Measurements from ENCODE around the gene SHBG.
"Not testable (repeated sequence)": the region's sequence is repeated elsewhere in the genome, so short reads cannot be mapped to it uniquely, and the experiment has no call there.

The SHBG gene

GRCh38 chr17:7629939-7630571 is at the start of gene SHBG:
Gene SHBG, plus strand, starts transcription at chr17:7630135. Its CDS starts 38 bp downstream, at chr17:7630173.
- no peak for DNase-seq (ENCODE audit: low spot score)

GRCh38 chr17:7580604-7581575 is 49.0 kb upstream of the SHBG start:
- DNase-seq (ENCODE audit: low spot score) = no peak

GRCh38 chr17:7582396-7583252 is 47.3 kb upstream of the SHBG start:
- DNase-seq (ENCODE audit: low spot score) = no peak

- DNase-seq (ENCODE audit: low spot score) = peak; percentile 86
Observed at GRCh38 chr17:7583253-7584109, 46.5 kb upstream of the SHBG start, which contains the start of gene MPDU1. Gene MPDU1, plus strand, starts transcription at chr17:7583852. Its CDS starts 11 bp downstream, at chr17:7583863.

GRCh38 chr17:7586673-7587419 is 43.1 kb upstream of the SHBG start:
- DNase-seq (ENCODE audit: low spot score) = no peak

GRCh38 chr17:7587420-7588151 is 42.3 kb upstream of the SHBG start:
- DNase-seq (ENCODE audit: low spot score) = no peak

- peak; percentile 33 for DNase-seq (ENCODE audit: low spot score)
Observed at GRCh38 chr17:7588553-7589203, 41.3 kb upstream of the SHBG start.

- peak; percentile 88 for DNase-seq (ENCODE audit: low spot score)
Observed at GRCh38 chr17:7589204-7589868, 40.6 kb upstream of the SHBG start.

- peak; percentile 65 for DNase-seq (ENCODE audit: low spot score)
Observed at GRCh38 chr17:7589891-7590691, 39.8 kb upstream of the SHBG start, which contains the start of gene SOX15. Gene SOX15, minus strand, starts transcription at chr17:7590094. Its CDS starts 418 bp downstream, at chr17:7589676.

- DNase-seq (ENCODE audit: low spot score) = peak; percentile 78
Observed at GRCh38 chr17:7590743-7591142, 39.2 kb upstream of the SHBG start.

GRCh38 chr17:7591596-7591995 is 38.3 kb upstream of the SHBG start:
- no peak for DNase-seq (ENCODE audit: low spot score)

GRCh38 chr17:7592422-7593021 is 37.4 kb upstream of the SHBG start:
- DNase-seq (ENCODE audit: low spot score) = no peak

GRCh38 chr17:7593296-7593695 is 36.6 kb upstream of the SHBG start:
- no peak for DNase-seq (ENCODE audit: low spot score)

- not testable (repeated sequence) for DNase-seq (ENCODE audit: low spot score)
Observed at GRCh38 chr17:7597561-7597960, 32.4 kb upstream of the SHBG start.

GRCh38 chr17:7606280-7606679 is 23.7 kb upstream of the SHBG start:
- no peak for DNase-seq (ENCODE audit: low spot score)

GRCh38 chr17:7610641-7611040 is 19.3 kb upstream of the SHBG start:
- no peak for DNase-seq (ENCODE audit: low spot score)

GRCh38 chr17:7611635-7612293 is 18.2 kb upstream of the SHBG start:
- DNase-seq (ENCODE audit: low spot score) = no peak
